ENCODE results near the gene DMD.

DMD gene

GRCh38 chrX:33014086-33014485, 197.3 kb downstream of the DMD start:
- no peak for DNase-seq

GRCh38 chrX:33001107-33001506, 210.2 kb downstream of the DMD start:
- DNase-seq, result no peak

DNA sequence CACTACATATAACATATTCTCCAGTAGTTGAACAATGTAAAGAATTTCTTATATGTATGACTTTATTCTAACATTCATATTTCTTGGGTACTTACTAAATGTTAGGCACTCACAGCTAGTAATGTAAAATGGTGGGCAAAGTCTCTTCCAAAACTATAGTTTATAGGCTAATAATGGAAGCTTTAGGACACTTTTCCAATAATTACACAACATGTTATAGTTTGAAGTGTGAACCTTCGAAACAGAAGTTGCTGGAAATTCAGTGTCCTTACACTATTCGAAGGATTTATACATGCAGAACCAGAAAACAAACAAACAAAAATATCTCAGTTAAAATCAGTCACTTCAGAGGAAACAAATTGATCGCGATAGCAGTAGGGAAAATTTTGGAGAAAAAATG, 212.6 kb downstream of the DMD start:
- no peak for DNase-seq

- no peak for DNase-seq
These were observed 215.9 kb downstream of the DMD start for GRCh38 chrX:32995427-32995826.

GRCh38 chrX:32987142-32987541, 224.2 kb downstream of the DMD start:
- DNase-seq, result no peak

DNA sequence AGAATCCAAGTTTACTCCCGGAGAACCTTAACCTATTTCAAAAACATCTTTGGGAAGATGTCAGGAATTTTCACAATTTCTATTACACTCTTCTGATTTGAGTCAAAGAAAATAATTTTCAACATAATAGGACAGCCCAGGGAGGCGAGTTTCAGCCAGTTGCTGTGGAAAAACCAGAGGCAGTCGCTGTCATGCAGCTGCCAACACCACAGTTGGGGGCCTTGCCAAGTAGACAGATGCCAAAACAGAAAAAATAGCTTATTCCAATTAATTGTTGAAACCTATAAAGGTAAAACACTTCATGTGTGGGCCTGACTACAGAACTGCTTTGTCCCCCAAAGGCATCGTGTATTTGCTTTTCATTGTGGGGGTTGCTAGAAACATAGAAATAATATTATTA, 225.8 kb downstream of the DMD start:
- no peak for DNase-seq

DNA sequence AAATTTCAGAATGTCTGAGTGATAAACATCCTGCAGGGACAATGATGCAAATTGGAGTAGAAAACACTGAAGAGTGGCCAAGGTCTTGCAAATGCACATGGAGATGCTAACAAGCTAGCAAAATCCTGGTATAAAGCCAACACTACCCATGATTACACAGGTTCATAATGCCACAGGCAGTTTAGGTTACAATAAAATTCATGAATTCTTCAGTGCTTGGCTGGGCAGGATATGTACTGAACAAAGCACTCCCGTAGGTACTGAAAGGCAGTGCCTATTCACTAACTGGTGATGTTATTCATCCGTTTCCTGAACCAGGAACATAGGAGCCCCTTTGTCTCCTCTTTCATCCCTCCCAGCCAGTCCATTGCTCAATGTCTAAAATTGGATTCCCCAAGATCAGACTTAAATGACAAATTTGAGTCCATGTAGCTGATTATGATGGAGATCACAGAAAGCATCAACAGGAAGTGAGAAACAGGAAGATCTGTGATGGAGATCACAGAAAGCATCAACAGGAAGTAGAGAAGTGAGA, 244.5 kb downstream of the DMD start:
- DNase-seq, result no peak

- DNase-seq, result no peak
These were observed 257.2 kb downstream of the DMD start for GRCh38 chrX:32954125-32954524.

DNA sequence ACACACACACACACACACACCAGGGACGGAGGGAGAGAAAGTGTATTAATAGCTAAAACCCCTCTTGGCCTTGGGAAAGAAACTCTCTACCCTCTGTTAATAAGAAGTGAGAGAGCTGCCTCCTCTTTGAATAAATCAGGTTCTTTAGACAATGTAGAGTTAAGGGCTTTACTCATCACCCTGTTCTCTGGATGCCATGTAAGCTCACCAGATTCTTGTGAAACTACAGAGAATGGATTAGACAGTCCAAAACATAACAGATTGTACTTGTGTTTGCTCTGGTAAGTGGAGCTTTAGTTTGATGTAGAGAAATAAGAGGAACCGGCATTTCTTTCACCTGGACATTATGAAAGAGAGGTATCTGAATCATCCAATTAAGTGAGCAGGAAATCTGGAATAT, 263.2 kb downstream of the DMD start:
- DNase-seq, result no peak

DNA sequence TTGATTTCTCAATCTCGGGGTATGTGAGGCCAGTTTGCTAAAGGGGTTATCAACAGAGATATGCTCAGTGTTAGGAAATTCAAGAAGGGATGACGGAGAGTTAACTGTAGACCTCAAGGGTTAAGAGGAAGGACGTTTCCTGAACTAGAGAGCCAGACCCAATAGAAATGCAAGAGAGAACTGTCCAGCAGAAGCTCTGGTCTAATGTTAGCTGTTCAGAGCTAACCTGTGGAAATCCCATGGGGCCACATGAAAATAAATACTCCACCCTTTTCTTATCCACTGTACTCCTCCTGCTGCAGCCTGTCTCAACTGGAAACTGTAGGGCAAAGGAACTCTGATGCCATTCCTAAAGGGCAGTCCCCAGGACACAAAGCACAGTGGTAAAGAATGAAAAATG, 274.3 kb downstream of the DMD start:
- DNase-seq, result no peak

DNA sequence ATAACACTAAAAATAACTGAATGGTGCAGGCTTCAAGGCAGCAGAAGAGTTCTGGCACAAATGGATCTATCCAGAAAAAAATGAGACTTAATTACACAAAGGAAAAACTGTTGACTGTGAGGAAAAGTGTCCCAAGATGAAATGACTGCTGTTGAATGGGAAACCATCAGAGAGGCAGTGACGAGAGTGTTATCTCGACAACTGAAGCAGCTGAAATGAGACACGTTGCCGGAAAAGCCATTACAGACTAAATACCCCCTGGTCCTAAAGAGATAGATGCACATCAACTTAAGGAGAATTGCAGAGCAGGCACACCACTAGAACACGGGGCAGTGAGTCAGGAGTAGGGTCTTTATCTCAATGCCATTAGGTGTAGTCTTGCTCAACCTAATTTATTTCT, 277.8 kb downstream of the DMD start:
- no peak for DNase-seq

GRCh38 chrX:32929040-32929439, 282.3 kb downstream of the DMD start:
- no peak for DNase-seq

DNA sequence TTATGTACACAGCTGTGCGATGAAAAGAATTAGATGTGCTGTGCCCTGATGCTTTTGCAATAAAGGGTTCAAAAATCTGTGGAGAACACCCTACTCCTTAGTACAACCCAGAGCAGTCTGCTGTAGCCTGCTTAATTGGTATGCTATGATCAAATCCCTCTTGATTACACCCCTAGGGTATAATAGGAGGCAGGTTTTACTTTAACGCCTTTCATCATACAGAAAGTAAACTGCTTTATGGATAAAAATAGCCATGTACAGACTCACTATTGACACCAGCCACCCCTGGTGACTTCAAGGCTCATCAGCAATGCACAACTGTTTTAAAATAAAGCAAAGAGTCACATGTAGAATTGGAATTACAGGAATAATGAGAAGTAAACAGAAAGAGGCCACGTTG, 315.3 kb downstream of the DMD start:
- no peak for DNase-seq

- DNase-seq, result no peak
These were observed 316.7 kb downstream of the DMD start for GRCh38 chrX:32894679-32895078.

- no peak for DNase-seq
These were observed 317.6 kb downstream of the DMD start for GRCh38 chrX:32893751-32894150.

- no peak for DNase-seq
These were observed 333.8 kb downstream of the DMD start for GRCh38 chrX:32877592-32877991.

DNA sequence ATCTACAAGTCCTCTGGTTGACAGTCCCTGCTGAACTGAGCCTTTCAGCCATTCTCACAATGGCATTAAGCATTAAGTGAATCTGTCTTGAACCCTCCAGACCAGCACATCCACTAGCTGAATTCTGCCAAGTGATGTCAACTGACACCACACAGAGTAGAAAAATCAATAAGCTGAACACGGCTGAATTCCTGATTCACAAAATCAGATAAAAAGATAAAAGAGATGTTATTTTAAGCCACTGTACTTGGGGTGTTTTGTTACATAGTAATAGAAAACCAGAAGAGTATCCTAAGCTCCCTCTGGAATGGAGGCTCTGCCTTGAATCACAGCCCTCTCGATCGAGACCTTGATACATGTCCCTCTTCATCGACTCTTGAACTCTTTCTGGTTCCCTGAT, 336.5 kb downstream of the DMD start:
- no peak for DNase-seq

- DNase-seq, result no peak
These were observed 337.6 kb downstream of the DMD start for GRCh38 chrX:32873786-32874185.

GRCh38 chrX:32871636-32872035, 339.7 kb downstream of the DMD start:
- no peak for DNase-seq

DNA sequence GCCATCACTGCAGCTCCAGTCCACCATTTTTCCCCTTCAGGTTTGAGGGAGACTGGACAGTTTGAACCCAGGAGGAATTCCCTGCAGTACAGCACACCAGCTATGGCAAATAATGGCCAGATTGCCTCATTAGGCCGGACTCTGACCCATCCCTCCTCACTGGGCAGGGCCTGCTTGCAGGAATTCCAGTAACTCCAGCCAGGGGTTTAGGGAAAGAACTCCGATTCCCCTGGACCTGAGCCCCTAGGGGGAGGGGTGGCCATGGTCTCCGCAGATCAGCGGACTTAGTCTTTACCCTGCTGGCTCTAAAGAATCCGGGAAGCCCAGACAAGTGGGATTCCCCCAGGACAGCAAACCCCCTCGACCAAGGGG, 342.8 kb downstream of the DMD start:
- no peak for DNase-seq

GRCh38 chrX:32867781-32868523, 343.4 kb downstream of the DMD start:
- no peak for DNase-seq

GRCh38 chrX:32852203-32852602, 359.1 kb downstream of the DMD start:
- DNase-seq, result no peak

- no peak for DNase-seq
These were observed 359.8 kb downstream of the DMD start for GRCh38 chrX:32851556-32851955.

DNA sequence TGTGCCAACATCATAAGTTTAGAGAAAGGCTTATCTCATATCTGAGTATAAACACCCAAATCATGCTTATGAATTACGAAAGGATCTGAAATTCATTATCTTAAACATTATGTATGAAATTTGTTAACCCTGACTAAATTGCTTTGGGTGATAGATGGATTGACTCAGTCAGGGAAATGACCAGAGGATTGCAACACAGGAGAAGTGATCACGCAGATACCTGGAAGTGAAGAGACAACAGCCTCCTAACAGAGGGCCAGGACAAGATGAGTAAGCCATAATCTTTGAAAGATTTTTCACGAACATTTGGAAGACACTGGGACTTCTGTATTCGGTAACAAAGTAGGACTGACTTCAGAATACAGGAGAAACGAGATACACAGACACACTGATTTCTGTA, 363.4 kb downstream of the DMD start:
- DNase-seq, result no peak

GRCh38 chrX:32842053-32842452, 369.3 kb downstream of the DMD start:
- DNase-seq, result no peak
